HG03378 (cell line): ENCODE measurements around the gene AEN.
A peak's percentile ranks its signal among the peaks of the same experiment; 100 is the strongest.
"Not testable (repeated sequence)": the region's sequence is repeated elsewhere in the genome, so short reads cannot be mapped to it uniquely, and the experiment has no call there.

Experiments used
- ATAC-seq: cut with Tn5 transposase; IDR thresholded peaks from one replicate; pipeline ENCODE4 v1.9.1; 2021; ENCODE audit warnings: mild to moderate bottlenecking, moderate library complexity; ENCODE audit not compliant: unreplicated experiment

The AEN gene

GRCh38 chr15:88630141-88630721, 9.1 kb downstream of the AEN start:
- no peak for ATAC-seq

DNA sequence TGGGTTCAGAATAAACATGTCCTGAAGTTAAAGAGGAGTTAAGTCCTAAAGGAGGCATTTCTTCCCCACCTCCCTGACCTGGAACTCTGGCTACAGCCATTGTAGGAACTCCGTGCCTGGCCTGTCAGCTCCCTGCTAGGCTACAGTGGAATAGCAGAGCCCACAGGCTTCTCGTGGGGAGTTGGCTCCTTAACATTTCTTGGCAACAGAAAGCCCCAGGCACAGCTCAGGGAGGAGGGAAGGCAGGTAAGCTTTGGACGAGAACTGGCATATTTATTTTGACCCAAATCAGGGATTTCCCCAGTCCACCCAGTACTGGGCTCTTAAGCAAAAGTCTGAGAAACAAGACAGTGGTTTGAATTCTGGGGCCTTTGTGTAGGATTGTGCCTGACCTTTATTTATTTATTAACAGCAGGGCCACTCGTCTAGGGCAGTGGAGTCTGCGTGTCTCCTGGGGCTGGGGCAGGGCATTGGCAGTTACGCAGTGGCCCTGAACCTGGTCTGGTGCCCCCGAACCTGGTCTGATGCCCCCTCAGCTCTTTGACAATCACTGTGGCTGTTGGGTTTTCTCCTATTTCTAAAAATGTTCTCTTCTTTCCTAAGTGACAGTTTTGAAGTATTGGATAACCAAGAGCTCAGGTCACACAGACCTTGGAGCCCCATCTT, 9.8 kb downstream of the AEN start:
- no peak for ATAC-seq

DNA sequence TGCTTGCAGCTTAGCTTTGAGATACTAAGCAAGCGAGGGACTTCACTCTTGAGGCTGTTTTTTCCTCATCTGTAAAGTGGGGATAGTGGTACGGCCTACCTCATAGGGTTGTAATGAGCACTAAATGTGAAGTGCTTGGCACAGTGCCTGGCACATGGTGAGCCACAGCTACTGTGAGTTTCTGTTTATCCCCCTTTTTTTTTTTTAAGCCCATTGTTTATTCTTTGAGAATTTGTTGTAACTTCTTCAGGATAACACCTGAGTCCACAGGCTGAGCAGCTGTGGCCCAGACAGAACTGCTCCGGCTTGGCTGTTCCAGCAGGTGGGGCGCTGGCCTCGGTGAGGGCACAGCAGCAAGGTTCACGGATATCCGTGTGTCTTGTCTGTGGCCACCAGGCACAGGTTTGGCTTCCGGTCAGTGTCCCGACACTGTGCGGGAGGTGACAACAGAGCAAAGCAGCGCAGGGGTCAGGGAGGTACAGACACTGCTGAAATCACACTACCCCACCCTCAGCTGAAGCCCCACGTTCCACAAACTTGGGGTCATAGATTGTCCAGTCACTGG, 10.4 kb downstream of the AEN start:
- ATAC-seq = no peak

DNA sequence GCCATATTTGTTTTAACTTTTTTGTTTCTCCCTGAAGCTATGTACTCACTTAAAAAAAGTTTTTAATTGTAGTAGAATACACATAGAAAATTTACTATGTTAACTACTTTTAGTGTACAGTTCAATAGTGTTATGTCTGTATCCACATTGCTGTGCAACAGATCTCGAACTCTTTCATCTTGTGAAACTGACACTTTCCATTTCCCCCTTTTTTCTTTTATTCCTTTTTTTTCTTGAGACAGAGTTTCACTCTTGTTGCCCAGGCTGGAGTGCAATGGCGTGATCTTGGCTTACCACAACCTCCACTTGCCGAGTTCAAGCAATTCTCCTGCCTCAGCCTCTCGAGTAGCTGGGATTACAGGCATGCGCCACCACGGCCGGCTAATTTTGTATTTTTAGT, 11.7 kb downstream of the AEN start:
- ATAC-seq = not testable (repeated sequence)

DNA sequence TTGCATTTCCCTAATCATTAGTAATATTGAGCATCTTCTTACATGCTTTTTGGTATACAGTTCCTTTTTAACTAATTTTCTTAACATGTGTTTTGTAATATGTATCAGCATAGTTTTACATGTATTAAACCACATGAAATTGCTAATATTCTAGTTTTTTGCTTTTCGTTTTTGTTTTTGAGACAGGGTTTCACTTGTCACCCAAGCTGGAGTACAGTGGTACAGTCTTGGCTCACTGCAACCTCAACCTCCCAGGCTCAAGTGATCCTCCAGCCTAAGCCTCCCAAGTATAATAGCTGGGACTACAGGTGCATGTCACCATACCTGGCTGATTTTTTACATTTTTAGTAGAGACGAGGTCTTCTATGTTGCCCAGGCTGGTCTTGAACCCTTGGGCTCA, 13.3 kb downstream of the AEN start:
- no peak for ATAC-seq

- ATAC-seq = peak; percentile 36
Measured at GRCh38 chr15:88635318-88635717, 14.2 kb downstream of the AEN start.

DNA sequence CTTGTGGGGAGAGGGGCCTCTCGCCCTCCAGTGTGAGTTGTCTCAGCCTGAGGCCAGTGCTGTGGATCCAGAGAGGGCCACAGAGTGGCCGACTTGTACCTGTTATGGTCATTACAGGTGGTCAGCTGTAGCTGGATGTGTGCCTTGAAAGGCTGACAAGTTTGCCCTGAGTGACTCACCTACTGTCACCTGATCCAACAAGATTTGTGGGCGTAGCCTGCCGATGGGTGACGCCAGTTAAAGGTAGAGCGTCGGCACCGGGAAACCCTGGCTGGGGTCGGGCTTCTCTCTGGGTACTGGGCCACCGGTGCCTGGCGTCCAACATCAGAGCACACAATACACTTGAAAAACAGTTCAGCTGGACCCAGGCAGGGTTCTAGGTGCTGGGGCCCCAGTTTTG, 14.9 kb downstream of the AEN start:
- no peak for ATAC-seq

DNA sequence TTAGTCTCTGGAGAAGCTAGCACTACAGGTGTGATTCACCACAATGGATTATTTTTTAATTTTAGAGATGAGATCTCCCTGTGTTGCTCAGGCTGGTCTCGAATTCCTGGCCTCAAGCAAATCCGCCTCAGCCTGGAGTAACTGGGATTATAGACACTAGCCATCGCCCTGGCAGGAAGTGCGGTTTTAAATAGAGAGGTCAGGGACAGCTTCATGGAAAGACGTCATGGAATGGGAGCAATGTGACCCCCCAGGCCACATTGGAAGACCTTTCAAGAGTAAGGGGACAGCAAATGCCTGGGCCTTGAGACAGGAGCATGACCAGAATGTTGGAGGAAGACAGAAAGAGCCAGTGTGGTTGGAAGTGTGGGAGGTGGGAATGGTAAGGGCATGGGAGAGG, 15.5 kb downstream of the AEN start:
- no peak for ATAC-seq

GRCh38 chr15:88637436-88637835, 16.3 kb downstream of the AEN start:
- ATAC-seq = no peak

DNA sequence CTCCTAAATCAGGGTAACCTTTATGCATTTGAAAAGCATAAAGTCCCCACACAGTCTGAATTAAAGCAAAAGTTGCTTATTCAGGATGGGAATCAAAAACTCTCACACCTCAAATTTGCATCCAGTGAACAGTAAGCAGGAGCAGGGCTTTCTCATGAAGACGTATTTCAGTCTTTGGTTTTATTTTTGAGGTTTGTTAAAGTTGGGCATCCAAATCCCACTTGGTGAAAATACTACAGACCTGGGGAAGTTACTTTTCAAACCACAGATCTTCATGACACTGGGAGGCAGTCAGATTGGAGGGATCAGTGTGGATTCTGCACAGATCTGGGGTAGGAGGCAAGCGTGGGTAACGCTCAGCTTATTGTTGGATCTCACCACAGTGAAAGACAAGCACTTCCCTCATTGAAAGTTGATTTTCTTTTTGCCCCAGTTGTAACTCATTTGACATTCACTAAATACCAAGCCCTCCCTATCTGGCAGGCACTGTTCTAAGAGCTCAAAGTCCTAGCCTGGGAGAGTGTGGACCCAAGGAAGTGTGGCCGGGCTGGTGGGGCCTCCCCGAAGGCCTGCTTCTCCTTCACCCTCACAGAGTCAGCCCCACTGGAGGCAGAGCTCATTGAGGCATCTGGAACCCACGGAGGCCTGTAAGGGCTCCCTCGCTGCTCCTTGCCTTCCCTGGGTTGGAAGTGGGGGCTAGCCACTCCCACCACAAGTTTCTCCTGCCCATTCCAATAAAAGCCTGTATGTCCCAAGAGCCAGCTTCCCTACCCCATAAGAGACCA, 16.9 kb downstream of the AEN start:
- ATAC-seq = no peak

- peak; percentile 79 for ATAC-seq
Measured at GRCh38 chr15:88638626-88639372, 17.7 kb downstream of the AEN start, which contains the start of gene ISG20. ISG20 (plus strand) TSS chr15:88639016; CDS start chr15:88639367, 351 bp downstream.

- no peak for ATAC-seq
Measured at GRCh38 chr15:88641959-88642452, 20.9 kb downstream of the AEN start.

DNA sequence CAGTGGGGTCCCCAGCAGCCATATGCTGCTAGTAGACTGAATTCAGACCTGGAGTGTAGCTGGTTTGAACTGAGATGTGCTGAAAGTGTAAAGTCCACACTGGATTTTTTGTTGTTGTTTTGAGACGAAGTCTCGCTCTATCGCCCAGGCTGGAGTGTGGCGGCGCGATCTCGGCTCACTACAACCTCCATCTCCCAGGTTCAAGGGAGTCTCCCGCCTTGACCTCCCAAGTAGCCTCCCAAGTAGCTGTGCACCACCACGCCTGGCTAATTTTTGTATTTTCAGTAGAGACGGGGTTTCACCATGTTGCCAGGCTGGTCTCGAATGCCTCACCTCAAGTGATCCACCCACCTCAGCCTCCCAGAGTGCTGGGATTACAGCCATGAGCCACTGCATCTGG, 21.4 kb downstream of the AEN start:
- ATAC-seq = not testable (repeated sequence)

DNA sequence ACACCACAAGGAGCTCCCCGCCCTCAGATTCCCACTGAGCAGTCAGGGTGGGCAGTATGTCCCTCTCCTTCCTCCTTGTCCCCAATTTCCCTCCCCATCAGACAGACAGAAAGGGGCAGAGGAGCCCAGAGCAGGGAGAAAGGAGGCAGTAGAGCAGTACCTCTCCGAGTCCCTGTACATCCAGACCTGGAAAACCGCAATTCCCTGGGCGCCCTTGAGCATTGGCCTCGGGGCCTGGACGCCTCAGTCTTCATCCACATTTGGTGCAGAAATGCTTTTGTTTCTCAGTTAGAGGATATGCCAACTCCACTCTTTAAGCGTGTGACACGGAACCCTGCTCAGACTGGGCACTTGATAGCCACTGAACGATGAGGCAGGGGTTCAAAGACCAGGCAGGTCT, 23.6 kb downstream of the AEN start:
- ATAC-seq = no peak

- ATAC-seq = no peak
Measured at GRCh38 chr15:88645171-88646087, 24.3 kb downstream of the AEN start.

DNA sequence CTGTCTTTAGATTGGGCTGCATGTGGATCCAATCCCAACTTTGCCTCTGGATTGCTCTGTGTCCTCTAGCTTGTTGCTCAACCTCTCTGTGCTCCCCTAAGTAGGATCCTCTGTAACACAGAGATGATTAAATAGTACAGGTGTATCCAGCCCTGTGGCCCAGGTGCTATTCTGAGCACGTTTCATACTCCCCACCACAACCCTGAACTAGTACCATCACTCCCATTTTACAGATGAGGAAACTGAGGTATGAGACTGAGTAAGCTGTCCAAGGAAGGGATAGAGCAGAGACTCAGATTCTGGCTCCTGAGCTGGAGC, 24.9 kb downstream of the AEN start:
- ATAC-seq = no peak

GRCh38 chr15:88646951-88647350, 25.8 kb downstream of the AEN start:
- ATAC-seq = no peak

GRCh38 chr15:88647351-88648105, 26.4 kb downstream of the AEN start:
- ATAC-seq = no peak
